ENCODE results near the gene FKBP6. TPM values are rescaled to one million over a fixed set of nuclear protein-coding genes. Genes with fewer than 3 reads are reported as not detected.

The FKBP6 gene
- total and polyA plus RNA-seq, 2 donors (not counting 1 experiment from before 2014, with no cell fraction given), result not detected

GRCh38 chr7:73391396-73391795, 63.4 kb downstream of the FKBP6 start:
- H3K79me2 ChIP-seq (ENCODE audit: control insufficient read depth, insufficient read depth, low read length), result no peaks in the 10 kb centered on the region
- H3K36me3 ChIP-seq (ENCODE audit: control insufficient read depth, insufficient read depth, low read length), result no peaks in the 10 kb centered on the region
- H3K4me2 ChIP-seq (ENCODE audit: extremely low read depth, insufficient read depth, low read length), result no peak overlapping the region
- no peaks in the 10 kb centered on the region for H3K9me3 ChIP-seq (ENCODE audit: control insufficient read depth, insufficient read depth, low read depth, low read length)
- no peak for DNase-seq (ENCODE audit: low read depth in 2 of 2)
- H2AFZ ChIP-seq (ENCODE audit: low read length), result no peak overlapping the region
- TF ChIP-seq CTCF (conservative IDR thresholded peaks at IDR 0.05 in 1 of 2, IDR thresholded peaks at IDR 0.05 in 1 of 2; ENCODE audit: low read depth in 1 of 2, low read length in 2 of 2) (no peak), EZH2 (IDR thresholded peaks at IDR 0.05; ENCODE audit: low read length, missing control alignments) (no peak)
- H3K27me3 ChIP-seq (ENCODE audit: control insufficient read depth, insufficient read depth, low read length), result no peaks in the 10 kb centered on the region
- H3K9ac ChIP-seq (ENCODE audit: insufficient read depth, low read length), result no peak overlapping the region
- H3K4me3 ChIP-seq (replicated peaks in 1 of 4; ENCODE audit: control extremely low read depth in 1 of 4, insufficient read depth in 1 of 4, low read depth in 3 of 4, low read length in 4 of 4), result no peak overlapping the region
- H4K20me1 ChIP-seq (ENCODE audit: control insufficient read depth, extremely low read depth, insufficient read depth, low read length), result no peaks in the 10 kb centered on the region
- H3K4me1 ChIP-seq (ENCODE audit: control insufficient read depth, extremely low read depth, insufficient read depth, low read length), result no peaks in the 10 kb centered on the region
- no peak overlapping the region for H3K27ac ChIP-seq (ENCODE audit: insufficient read depth, low read length)

DNA sequence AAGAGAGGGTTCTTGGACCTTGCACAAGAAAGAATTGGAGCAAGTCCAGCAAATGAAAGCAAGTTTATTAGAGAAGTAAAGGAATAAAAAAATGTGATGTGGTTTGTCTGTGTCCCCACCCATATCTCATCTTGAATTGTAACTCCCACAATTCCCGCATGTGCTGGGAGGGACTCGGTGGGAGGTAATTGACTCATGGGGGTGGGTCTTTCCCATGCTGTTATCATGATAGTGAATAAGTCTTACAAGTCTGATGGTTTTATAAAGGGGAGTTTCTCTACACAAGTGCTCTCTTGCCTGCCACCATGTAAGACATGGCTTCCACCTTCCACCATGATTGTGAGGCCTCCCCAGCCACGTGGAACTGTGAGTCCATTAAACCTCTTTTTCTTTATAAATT, 66.5 kb downstream of the FKBP6 start:
- H3K36me3 ChIP-seq (ENCODE audit: control insufficient read depth, insufficient read depth, low read length), result no peaks in the 10 kb centered on the region
- H3K9ac ChIP-seq (ENCODE audit: insufficient read depth, low read length), result no peak overlapping the region
- H3K4me3 ChIP-seq (replicated peaks in 1 of 4; ENCODE audit: control extremely low read depth in 1 of 4, insufficient read depth in 1 of 4, low read depth in 3 of 4, low read length in 4 of 4), result no peak overlapping the region
- DNase-seq (ENCODE audit: low read depth in 2 of 2), result peak in 1 of 2 donors; percentile 6
- no peak for TF ChIP-seq EZH2 (IDR thresholded peaks at IDR 0.05; ENCODE audit: low read length, missing control alignments)
- no peak for TF ChIP-seq CTCF (conservative IDR thresholded peaks at IDR 0.05 in 1 of 2, IDR thresholded peaks at IDR 0.05 in 1 of 2; ENCODE audit: low read depth in 1 of 2, low read length in 2 of 2)
- H2AFZ ChIP-seq (ENCODE audit: low read length), result no peak overlapping the region
- H4K20me1 ChIP-seq (ENCODE audit: control insufficient read depth, extremely low read depth, insufficient read depth, low read length), result no peaks in the 10 kb centered on the region
- no peak overlapping the region for H3K4me2 ChIP-seq (ENCODE audit: extremely low read depth, insufficient read depth, low read length)
- no peaks in the 10 kb centered on the region for H3K27me3 ChIP-seq (ENCODE audit: control insufficient read depth, insufficient read depth, low read length)
- no peaks in the 10 kb centered on the region for H3K9me3 ChIP-seq (ENCODE audit: control insufficient read depth, insufficient read depth, low read depth, low read length)
- no peaks in the 10 kb centered on the region for H3K4me1 ChIP-seq (ENCODE audit: control insufficient read depth, extremely low read depth, insufficient read depth, low read length)
- no peaks in the 10 kb centered on the region for H3K79me2 ChIP-seq (ENCODE audit: control insufficient read depth, insufficient read depth, low read length)
- H3K27ac ChIP-seq (ENCODE audit: insufficient read depth, low read length), result no peak overlapping the region

DNA sequence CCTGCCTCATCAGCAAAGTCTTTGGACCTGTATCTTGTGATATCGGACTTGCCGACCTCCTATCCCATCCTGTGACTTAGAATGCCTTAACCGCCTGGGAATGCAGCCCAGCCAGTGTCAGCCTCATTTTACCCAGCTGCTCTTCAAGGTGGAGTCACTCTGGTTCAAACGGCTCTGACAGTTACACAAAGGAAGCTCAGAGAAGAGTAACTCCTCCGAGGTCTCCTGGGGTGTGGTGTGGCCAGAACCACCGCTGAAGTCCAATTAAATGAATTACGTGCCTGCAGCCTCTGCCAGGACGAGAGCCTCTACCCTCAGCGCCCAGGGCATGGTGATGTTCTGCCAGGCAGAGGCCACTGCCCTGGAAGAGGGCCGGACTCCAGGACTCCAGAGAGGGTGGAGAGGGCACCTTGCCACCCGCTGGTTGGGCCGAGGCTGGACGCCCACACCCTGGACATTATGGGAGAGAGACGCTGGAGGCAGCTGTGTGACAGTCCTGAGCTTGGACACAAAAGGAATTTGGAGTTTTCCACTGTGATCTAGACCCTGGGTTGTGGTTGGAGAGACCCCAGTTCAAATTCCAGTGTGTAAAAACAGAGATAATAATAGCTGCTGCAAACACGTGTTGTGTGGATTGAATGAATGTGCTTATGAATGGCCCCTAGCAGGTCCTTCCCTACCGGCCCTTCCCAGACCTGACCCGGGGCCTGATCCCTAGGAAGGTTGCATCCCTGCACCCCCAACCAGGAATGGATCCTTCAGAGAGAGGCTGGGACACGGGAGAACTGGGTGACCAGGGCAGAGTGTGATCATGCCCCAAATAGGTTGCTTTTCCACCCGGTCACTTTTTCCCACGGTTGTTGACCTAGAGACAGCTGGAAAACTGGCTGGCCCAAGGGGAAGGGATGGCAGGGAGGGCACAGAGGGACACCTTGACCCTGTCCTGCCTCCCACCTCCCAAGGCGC, 67.9 kb downstream of the FKBP6 start:
- no peaks in the 10 kb centered on the region for H3K79me2 ChIP-seq (ENCODE audit: control insufficient read depth, insufficient read depth, low read length)
- DNase-seq (ENCODE audit: low read depth in 2 of 2), result no peak
- H3K9ac ChIP-seq (ENCODE audit: insufficient read depth, low read length), result no peak overlapping the region
- H4K20me1 ChIP-seq (ENCODE audit: control insufficient read depth, extremely low read depth, insufficient read depth, low read length), result no peaks in the 10 kb centered on the region
- H3K4me1 ChIP-seq (ENCODE audit: control insufficient read depth, extremely low read depth, insufficient read depth, low read length), result no peaks in the 10 kb centered on the region
- no peak overlapping the region for H2AFZ ChIP-seq (ENCODE audit: low read length)
- no peaks in the 10 kb centered on the region for H3K36me3 ChIP-seq (ENCODE audit: control insufficient read depth, insufficient read depth, low read length)
- H3K9me3 ChIP-seq (ENCODE audit: control insufficient read depth, insufficient read depth, low read depth, low read length), result no peaks in the 10 kb centered on the region
- no peak overlapping the region for H3K27ac ChIP-seq (ENCODE audit: insufficient read depth, low read length)
- no peak overlapping the region for H3K4me3 ChIP-seq (replicated peaks in 1 of 4; ENCODE audit: control extremely low read depth in 1 of 4, insufficient read depth in 1 of 4, low read depth in 3 of 4, low read length in 4 of 4)
- H3K4me2 ChIP-seq (ENCODE audit: extremely low read depth, insufficient read depth, low read length), result no peak overlapping the region
- TF ChIP-seq CTCF (conservative IDR thresholded peaks at IDR 0.05 in 1 of 2, IDR thresholded peaks at IDR 0.05 in 1 of 2; ENCODE audit: low read depth in 1 of 2, low read length in 2 of 2), result no peak
- no peak for TF ChIP-seq EZH2 (IDR thresholded peaks at IDR 0.05; ENCODE audit: low read length, missing control alignments)
- no peaks in the 10 kb centered on the region for H3K27me3 ChIP-seq (ENCODE audit: control insufficient read depth, insufficient read depth, low read length)
